ENCODE results near the gene OR9I1. TPM values are rescaled to one million over a fixed set of nuclear protein-coding genes. Genes with fewer than 3 reads are reported as not detected.

Gene OR9I1, protein sequence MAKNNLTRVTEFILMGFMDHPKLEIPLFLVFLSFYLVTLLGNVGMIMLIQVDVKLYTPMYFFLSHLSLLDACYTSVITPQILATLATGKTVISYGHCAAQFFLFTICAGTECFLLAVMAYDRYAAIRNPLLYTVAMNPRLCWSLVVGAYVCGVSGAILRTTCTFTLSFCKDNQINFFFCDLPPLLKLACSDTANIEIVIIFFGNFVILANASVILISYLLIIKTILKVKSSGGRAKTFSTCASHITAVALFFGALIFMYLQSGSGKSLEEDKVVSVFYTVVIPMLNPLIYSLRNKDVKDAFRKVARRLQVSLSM
- total RNA-seq (2013; cell fraction: nucleolus; rRNA removed): not detected in 2 replicates
- total RNA-seq (2014; rRNA removed) (not detected in 2 replicates), total RNA-seq (2014; rRNA removed; fragmentation: Illumina TruSeq; extraction: Trizol) (not detected in 2 replicates), total RNA-seq (2021) (not detected in 2 replicates), polyA plus RNA-seq (2011; rRNA removed) (not detected in 2 replicates), polyA plus RNA-seq (2014; fragmentation: Illumina TruSeq; extraction: Trizol) (not detected in 2 replicates), polyA plus RNA-seq (2014; fragmentation: Nextera tagmentation; extraction: Ambion mirVana) (not detected), polyA plus RNA-seq (2014; rRNA removed) (not detected in 2 replicates), polyA plus RNA-seq (2016; fragmentation: Nextera tagmentation; extraction: Ambion mirVana) (not detected), polyA minus RNA-seq (2011; rRNA and poly(A)+ RNA removed) (not detected in 2 replicates), Bru-seq, nascent RNA (not detected), BruChase-seq, experiment 1, labeled RNA remaining after a 6-hour chase (not detected), BruChase-seq, experiment 2, labeled RNA remaining after a 2-hour chase (not detected)
- polyA plus RNA-seq (2011; ENCODE audit: low read depth): not detected
- not detected in 2 replicates for polyA plus RNA-seq (2011; cell fraction: cytosol; rRNA removed)
- polyA plus RNA-seq (2011; cell fraction: nucleus; rRNA removed): not detected in 2 replicates
- polyA plus RNA-seq (2012): not detected in 2 replicates
- polyA minus RNA-seq (2011; cell fraction: cytosol; rRNA and poly(A)+ RNA removed): not detected in 2 replicates
- polyA minus RNA-seq (2011; cell fraction: nucleus; rRNA and poly(A)+ RNA removed): not detected in 2 replicates
- long read RNA-seq, experiment 1: 0 reads
- long read RNA-seq, experiment 2: 0 reads

DNA sequence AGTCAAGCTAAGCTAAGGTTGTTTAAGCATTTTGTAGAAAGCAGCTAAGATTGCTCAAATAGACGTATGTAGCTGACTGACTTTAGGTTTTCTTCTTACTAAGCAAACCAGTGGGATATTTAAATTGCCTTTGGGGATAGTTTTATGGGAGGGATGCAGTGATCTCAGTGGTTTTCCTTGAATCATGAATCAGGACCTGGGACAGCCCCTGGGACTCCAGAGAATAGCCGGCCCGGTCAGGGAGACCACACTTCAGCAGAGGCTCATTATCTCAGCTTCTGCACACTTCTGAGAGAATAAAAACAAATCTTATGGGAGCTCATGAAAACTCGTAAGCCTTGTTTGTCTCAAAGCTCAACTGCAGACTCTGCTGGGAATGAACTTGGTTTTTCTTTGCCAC lies at the start of gene OR9I1:
TSS of gene OR9I1 (minus strand) at position 62 of the 400 bp plus-strand sequence. CDS start 6,086 bp downstream, outside the sequence.
- no peaks in the 10 kb centered on the region for H3K9me3 ChIP-seq (replicated peaks; ENCODE audit: control insufficient read depth, insufficient read depth, low read length)
- H3K4me2 ChIP-seq (ENCODE audit: control insufficient read depth, insufficient read depth): no peak within 1 kb of the TSS
- H3K27me3 ChIP-seq (replicated peaks in 1 of 2; ENCODE audit: control insufficient read depth in 2 of 2, insufficient read depth in 2 of 2, low read length in 1 of 2): no peaks in the 10 kb centered on the region
- ChIA-PET CTCF (interaction anchor here (0.7 kb wide), 1 partner anchor 37 kb away, joined by 3 read pairs; no protein-coding TSS in a partner anchor), POLR2A (no interaction called here), SMC1A (ENCODE audit: uncharacterized antibody, unreplicated experiment) (interaction anchor here (1.3 kb wide), 1 partner anchor 13 kb away, joined by 6 read pairs; no protein-coding TSS in a partner anchor), RAD21 (ENCODE audit: unreplicated experiment) (no interaction called here)
- no peaks in the 10 kb centered on the region for H3K4me1 ChIP-seq (ENCODE audit: control insufficient read depth, insufficient read depth, low read length)
- H4K20me1 ChIP-seq (ENCODE audit: control insufficient read depth, insufficient read depth): no peaks in the 10 kb centered on the region
- intact Hi-C loops (cut with micrococcal nuclease; ENCODE audit: unreplicated experiment) (no loop called here), in situ Hi-C loops (cut with MboI) (no loop called here)
- H2AFZ ChIP-seq (ENCODE audit: control insufficient read depth, low read depth, low read length): no peak within 1 kb of the TSS
- H3K79me2 ChIP-seq (ENCODE audit: control insufficient read depth, insufficient read depth, low read length): no peaks in the 10 kb centered on the region
- no peak for FAIRE-seq
- H3K9ac ChIP-seq (ENCODE audit: control insufficient read depth, insufficient read depth, low read length): no peak within 1 kb of the TSS
- TF ChIP-seq, protein P1, sequence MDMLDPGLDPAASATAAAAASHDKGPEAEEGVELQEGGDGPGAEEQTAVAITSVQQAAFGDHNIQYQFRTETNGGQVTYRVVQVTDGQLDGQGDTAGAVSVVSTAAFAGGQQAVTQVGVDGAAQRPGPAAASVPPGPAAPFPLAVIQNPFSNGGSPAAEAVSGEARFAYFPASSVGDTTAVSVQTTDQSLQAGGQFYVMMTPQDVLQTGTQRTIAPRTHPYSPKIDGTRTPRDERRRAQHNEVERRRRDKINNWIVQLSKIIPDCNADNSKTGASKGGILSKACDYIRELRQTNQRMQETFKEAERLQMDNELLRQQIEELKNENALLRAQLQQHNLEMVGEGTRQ (IDR thresholded peaks at IDR 0.05; ENCODE audit: borderline replicate concordance, low read depth, low read length): no peak
- TF ChIP-seq E4F1 (IDR thresholded peaks at IDR 0.05; ENCODE audit: borderline replicate concordance, partially characterized antibody) (no peak), ZNF24 (IDR thresholded peaks at IDR 0.05) (no peak), SIN3A (IDR thresholded peaks at IDR 0.05; ENCODE audit: low read depth, low read length) (no peak)
- TF ChIP-seq, protein P2, sequence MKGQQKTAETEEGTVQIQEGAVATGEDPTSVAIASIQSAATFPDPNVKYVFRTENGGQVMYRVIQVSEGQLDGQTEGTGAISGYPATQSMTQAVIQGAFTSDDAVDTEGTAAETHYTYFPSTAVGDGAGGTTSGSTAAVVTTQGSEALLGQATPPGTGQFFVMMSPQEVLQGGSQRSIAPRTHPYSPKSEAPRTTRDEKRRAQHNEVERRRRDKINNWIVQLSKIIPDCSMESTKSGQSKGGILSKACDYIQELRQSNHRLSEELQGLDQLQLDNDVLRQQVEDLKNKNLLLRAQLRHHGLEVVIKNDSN (IDR thresholded peaks at IDR 0.05; ENCODE audit: borderline replicate concordance, extremely low read length, insufficient read depth, low read depth, low read length): no peak
- no peak within 1 kb of the TSS for H3K27ac ChIP-seq (ENCODE audit: control insufficient read depth, insufficient read depth)
- no peaks in the 10 kb centered on the region for H3K36me3 ChIP-seq (ENCODE audit: control insufficient read depth in 2 of 2, insufficient read depth in 2 of 2, low read length in 1 of 2)
- no peak within 1 kb of the TSS for H3K4me3 ChIP-seq
- no peak for DNase-seq (ENCODE audit: low read depth, low spot score)
- ATAC-seq: no peak
- no TSS peak for BruUV-seq (replicated peaks)
- WGBS (ENCODE audit: insufficient coverage, insufficient replicate concordance, low lambda C conversion rate, missing lambda C conversion rate): 15% methylated on average over 4 of the region's 4 CpGs

Data from GM12878 (cell line).